Stomach (tissue), 4 donors: ENCODE results near the gene ARHGEF3.

Experiments
- POLR2A ChIP-seq, 4 donors: fragments of 450-650 bp; IDR thresholded peaks; one replicate each; pipeline ENCODE4 v1.6.1; 2016; ENCODE audit warnings: antibody characterized with exemption in 4 of 4, control low read depth in 2 of 4, mild to moderate bottlenecking in 1 of 4, moderate library complexity in 1 of 4
- TF ChIP-seq, protein P1 (sequence below), 7 experiments: fragments of 450-650 bp in 4 of 7; fragments of 200-600 bp in 3 of 7; sonication (generic) in 3 of 7; IDR thresholded peaks; one replicate each; pipeline ENCODE4 v1.5.1; 2016 to 2019; ENCODE audit warnings: antibody characterized with exemption in 7 of 7, control low read depth in 2 of 7, mild to moderate bottlenecking in 1 of 7

DNA sequence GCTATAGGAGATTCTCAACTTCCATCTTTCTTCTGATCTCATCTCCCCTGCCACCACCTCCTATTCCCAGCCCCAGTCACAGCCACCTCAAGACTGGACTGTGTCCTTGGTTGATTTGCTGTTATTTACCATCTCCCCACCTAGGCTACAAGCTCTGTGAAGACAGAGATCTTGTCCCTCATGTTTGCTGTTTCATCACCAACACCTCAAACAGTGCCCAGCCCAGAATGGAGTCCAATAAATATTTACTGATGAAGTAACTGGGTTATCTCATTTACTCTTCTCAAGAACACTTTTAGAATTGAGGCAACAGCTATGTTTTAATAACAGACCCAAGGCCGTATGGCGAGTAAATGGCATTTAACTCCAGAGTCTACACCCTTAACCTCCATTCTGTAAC, 29.1 kb upstream of the ARHGEF3 start:
- no peak for TF ChIP-seq POLR2A (IDR thresholded peaks at IDR 0.05)
- TF ChIP-seq, protein P1, sequence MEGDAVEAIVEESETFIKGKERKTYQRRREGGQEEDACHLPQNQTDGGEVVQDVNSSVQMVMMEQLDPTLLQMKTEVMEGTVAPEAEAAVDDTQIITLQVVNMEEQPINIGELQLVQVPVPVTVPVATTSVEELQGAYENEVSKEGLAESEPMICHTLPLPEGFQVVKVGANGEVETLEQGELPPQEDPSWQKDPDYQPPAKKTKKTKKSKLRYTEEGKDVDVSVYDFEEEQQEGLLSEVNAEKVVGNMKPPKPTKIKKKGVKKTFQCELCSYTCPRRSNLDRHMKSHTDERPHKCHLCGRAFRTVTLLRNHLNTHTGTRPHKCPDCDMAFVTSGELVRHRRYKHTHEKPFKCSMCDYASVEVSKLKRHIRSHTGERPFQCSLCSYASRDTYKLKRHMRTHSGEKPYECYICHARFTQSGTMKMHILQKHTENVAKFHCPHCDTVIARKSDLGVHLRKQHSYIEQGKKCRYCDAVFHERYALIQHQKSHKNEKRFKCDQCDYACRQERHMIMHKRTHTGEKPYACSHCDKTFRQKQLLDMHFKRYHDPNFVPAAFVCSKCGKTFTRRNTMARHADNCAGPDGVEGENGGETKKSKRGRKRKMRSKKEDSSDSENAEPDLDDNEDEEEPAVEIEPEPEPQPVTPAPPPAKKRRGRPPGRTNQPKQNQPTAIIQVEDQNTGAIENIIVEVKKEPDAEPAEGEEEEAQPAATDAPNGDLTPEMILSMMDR (IDR thresholded peaks at IDR 0.05), result no peak
